Kidney (tissue), 14 donors: ENCODE data around the gene RECQL5. TPM values are rescaled to one million over a fixed set of nuclear protein-coding genes. Genes with fewer than 3 reads are reported as not detected.

Experiments used
- DNase-seq, 5 donors: peaks; one replicate each; pipeline ENCODE4 v3.0.0-alpha.2; 2013 to 2020
- FAIRE-seq: peaks from 2 replicates; lab custom pipeline; 2012; peaks lifted over from hg19 to GRCh38; lab: Jason Lieb, UNC
- H3K27ac ChIP-seq, 2 donors: one replicate each; pipeline ENCODE4 v1.7.0; 2013; ENCODE audit warnings: low read depth in 2 of 2, low read length in 2 of 2, inconsistent platforms in 1 of 2
- H3K27me3 ChIP-seq: one replicate; pipeline ENCODE4 v1.7.1; 2013; ENCODE audit warnings: low read length, inconsistent platforms; ENCODE audit not compliant: control insufficient read depth, insufficient read depth
- H3K36me3 ChIP-seq, 3 donors: one replicate each; pipeline versions ENCODE4 v1.7.0 to v1.7.1; 2013; ENCODE audit warnings: low read length in 3 of 3, control low read depth in 1 of 3, inconsistent platforms in 1 of 3; ENCODE audit not compliant: insufficient read depth in 3 of 3, control insufficient read depth in 2 of 3
- H3K4me1 ChIP-seq, 3 donors: one replicate each; pipeline versions ENCODE4 v1.7.0 to v1.7.1; 2013; ENCODE audit warnings: low read length in 3 of 3, inconsistent platforms in 1 of 3, low read depth in 1 of 3; ENCODE audit not compliant: control insufficient read depth in 2 of 3, insufficient read depth in 2 of 3
- H3K4me3 ChIP-seq, 3 donors: one replicate each; pipeline versions ENCODE4 v1.7.0 to v1.8.1; 2013; ENCODE audit warnings: low read length in 3 of 3, control low read depth in 1 of 3, inconsistent platforms in 1 of 3
- H3K9ac ChIP-seq, 3 donors: one replicate each; pipeline versions ENCODE4 v1.7.0 to v1.7.1; 2013; ENCODE audit warnings: low read length in 3 of 3, control low read depth in 1 of 3, inconsistent platforms in 1 of 3
- H3K9me3 ChIP-seq, 3 donors: one replicate each; pipeline versions ENCODE4 v1.7.0 to v1.7.1; 2013; ENCODE audit warnings: low read length in 3 of 3, control low read depth in 1 of 3, inconsistent platforms in 1 of 3; ENCODE audit not compliant: control insufficient read depth in 2 of 3, insufficient read depth in 1 of 3
- CTCF ChIP-seq: IDR thresholded peaks from 3 replicates; pipeline ENCODE4 v1.5.1; 2012; ENCODE audit warnings: mild to moderate bottlenecking, moderate library complexity, borderline replicate concordance; ENCODE audit not compliant: insufficient read depth; ENCODE audit errors: extremely low read depth
- intact Hi-C: fragments of 100-400 bp; cut with DNase I; formaldehyde crosslinking; loops from one replicate; pipeline ENCODE4 v1.11.1; 2022
- polyA plus RNA-seq: library from polyadenylated mRNA; stranded (reverse); fragments of 350-450 nt; fragmentation: Illumina TruSeq; extraction: RNeasy Lipid Tissue Mini Kit (QIAGEN cat#74804); gene quantifications from one replicate; pipeline ENCODE4 v1.2.3, GENCODE V29; 2014; ENCODE audit warnings: low read depth, low replicate concordance; ENCODE audit not compliant: insufficient read depth
- total RNA-seq: library from RNA; stranded (reverse); fragmentation: NEBNext Ultra II Directional; extraction: Animal tissue kit (Norgen Biotek cat#: 25700); gene quantifications from one replicate; pipeline ENCODE4 v1.2.1, GENCODE V29; 2021
- donor health status: control.
- donor health status: control.
- donor health status: control.
- donor health status: control.
- donor health status: control.
- donor health status: DM: yes; HTN: yes; CAD: no.
- donor health status: Normal renal cell carcinoma (clear cell type).

Gene RECQL5
- total and polyA plus RNA-seq, 2 donors from 2014 or later, result 40.0 to 51.6 TPM

DNA sequence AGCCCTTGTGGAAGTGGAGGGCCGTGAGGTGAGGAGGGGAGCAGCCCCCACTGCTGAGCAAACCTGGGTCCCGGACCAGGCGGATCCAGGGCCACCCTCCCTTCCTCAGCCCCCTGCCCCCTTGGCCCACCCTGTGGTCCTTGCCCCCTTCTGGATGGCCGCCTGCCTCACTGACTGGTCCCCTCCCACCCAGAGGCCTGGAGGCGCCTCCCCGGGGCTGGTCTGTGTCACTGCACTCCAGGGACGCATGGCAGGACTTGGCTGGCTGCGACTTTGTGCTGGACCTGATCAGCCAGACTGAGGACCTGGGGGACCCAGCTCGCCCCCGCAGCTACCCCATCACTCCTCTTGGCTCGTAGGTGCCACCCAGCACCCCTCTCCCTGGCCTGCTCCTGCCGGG lies 52.9 kb downstream of the RECQL5 start:
- H3K9ac ChIP-seq, result no peak overlapping the region
- TF ChIP-seq CTCF, result no peak
- DNase-seq, result no peak
- no peaks in the 10 kb centered on the region for H3K9me3 ChIP-seq
- no peak overlapping the region for H3K4me3 ChIP-seq
- intact Hi-C loops, result no loop called here
- no peak for FAIRE-seq
- peaks cover 0 to 2% (median 0%) of the 10 kb centered on the region in 3 donors for H3K4me1 ChIP-seq
- H3K27me3 ChIP-seq, result no peaks in the 10 kb centered on the region
- H3K27ac ChIP-seq, result no peak overlapping the region
- H3K36me3 ChIP-seq, result peaks cover 0 to 25% (median 7%) of the 10 kb centered on the region in 3 donors

- H3K27ac ChIP-seq, result no peak overlapping the region
- intact Hi-C loops, result no loop called here
- no peak overlapping the region for H3K9ac ChIP-seq
- no peak overlapping the region for H3K4me3 ChIP-seq
- H3K4me1 ChIP-seq, result peaks cover 0 to 2% (median 0%) of the 10 kb centered on the region in 3 donors
- FAIRE-seq (no peak), DNase-seq (no peak)
- TF ChIP-seq CTCF, result no peak
- peaks cover 0 to 22% (median 4%) of the 10 kb centered on the region in 3 donors for H3K36me3 ChIP-seq
- no peaks in the 10 kb centered on the region for H3K27me3 ChIP-seq
- no peaks in the 10 kb centered on the region for H3K9me3 ChIP-seq
Measured at GRCh38 chr17:75612906-75613626, 53.9 kb downstream of the RECQL5 start.

DNA sequence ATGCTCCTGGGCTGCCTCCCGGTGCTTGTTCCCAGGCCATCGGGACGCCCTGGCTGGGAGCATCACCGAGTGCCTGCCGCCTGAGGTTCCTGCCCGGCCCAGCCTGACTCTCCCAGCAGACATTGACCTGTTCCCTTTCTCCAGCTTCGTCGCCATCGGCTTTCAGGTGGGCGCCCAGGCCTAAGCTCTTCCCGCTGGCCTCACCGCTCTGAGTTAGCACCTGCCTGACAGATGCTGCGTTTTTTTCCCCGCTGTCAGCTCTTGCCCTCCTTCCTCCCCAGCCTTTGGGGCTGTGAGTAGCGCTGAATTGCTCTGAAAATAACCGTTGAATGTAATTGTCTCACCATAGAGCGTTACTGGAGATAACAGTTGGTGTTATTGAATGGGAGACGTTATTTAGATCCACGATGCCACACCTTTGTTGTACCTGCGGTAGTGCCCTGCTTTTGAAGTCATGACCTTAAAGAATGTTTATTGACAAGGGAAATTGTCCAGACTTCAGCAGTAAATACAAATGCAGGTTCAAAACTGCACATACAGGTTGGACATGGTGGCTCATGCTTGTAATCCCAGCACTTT lies 55.0 kb downstream of the RECQL5 start:
- Histone ChIP-seq H3K36me3 (peaks cover 0 to 11% (median 2%) of the 10 kb centered on the region in 3 donors), H3K27ac (no peak overlapping the region), H3K4me3 (peak overlapping the region in 1 of 3 donors; percentile 68), H3K27me3 (no peaks in the 10 kb centered on the region), H3K4me1 (peaks cover 0 to 2% (median 0%) of the 10 kb centered on the region in 3 donors), H3K9me3 (no peaks in the 10 kb centered on the region), H3K9ac (no peak overlapping the region)
- no peak for FAIRE-seq
- intact Hi-C loops, result no loop called here
- no peak for TF ChIP-seq CTCF
- DNase-seq, result no peak
